ENCODE results near the gene BPIFB6. TPM values are rescaled to one million over a fixed set of nuclear protein-coding genes. Genes with fewer than 3 reads are reported as not detected.

Gene BPIFB6
- total RNA-seq, 6 donors from 2014 or later: not detected

- WGBS, 2 donors: 55 to 63% methylated on average over 4 of the region's 4 CpGs
- no peak for TF ChIP-seq POLR2AphosphoS5 (IDR thresholded peaks at IDR 0.05)
- no peak for TF ChIP-seq POLR2A (IDR thresholded peaks at IDR 0.05)
- TF ChIP-seq CTCF (IDR thresholded peaks at IDR 0.05): peak in 3 of 6 experiments; percentile 13 to 44 (median 18)
- Histone ChIP-seq H3K4me1 (peaks cover 0 to 2% (median 0%) of the 10 kb centered on the region in 4 donors), H3K27ac (no peak overlapping the region), H3K36me3 (no peaks in the 10 kb centered on the region), H3K9me3 (peaks cover 0 to 3% (median 0%) of the 10 kb centered on the region in 4 donors), H3K27me3 (no peaks in the 10 kb centered on the region), H3K4me3 (no peak overlapping the region)
- ATAC-seq (ENCODE audit: low FRiP score in 2 of 2) (no peak), DNase-seq (no peak)
Observed at GRCh38 chr20:33005132-33005566, 26.3 kb upstream of the BPIFB6 start.

DNA sequence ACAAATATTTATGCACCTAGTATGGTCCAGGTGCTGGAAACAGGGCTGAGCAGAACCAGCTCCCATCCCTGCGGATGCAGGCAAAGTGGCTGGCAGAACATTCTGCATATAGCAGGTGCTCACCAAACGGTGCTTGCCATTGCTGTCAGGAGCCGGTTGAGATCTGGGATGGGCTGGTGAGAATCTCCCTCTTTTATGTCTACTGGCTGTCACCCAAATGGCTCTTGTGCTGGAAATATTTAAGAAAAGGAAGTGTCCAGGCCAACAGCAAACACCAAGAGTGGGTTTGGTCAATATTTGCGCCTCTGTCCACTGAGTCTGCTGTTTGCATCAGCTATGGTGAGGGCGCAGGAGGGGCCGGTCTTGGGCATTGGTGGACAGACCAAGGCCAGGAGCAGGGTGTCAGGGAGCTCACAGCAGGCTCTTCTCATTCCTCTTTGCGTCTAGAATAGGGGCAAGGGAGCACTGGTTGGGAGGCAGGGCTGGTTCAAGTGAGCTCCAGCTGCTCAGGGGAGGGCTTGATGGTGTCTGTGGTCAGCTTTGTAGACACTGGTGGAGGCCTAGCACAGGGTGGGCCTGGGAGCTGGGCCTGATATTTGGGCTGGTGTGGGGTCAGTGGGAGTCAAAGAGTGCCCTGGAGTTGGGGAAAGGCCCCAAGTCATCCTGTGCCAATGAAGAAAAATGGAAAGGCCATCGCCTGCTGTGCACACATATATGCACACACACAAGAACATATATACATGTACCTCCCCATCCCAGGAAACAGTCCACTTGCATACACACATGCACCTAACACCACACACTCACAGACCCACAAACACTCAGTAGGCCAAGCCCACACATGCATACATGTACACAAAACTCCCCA, 25.3 kb upstream of the BPIFB6 start:
- WGBS, 2 donors: 70 to 74% methylated on average over 6 to 8 of the region's 8 CpGs
- Histone ChIP-seq H3K27me3 (no peaks in the 10 kb centered on the region), H3K4me3 (no peak overlapping the region), H3K4me1 (peaks cover 0 to 2% (median 0%) of the 10 kb centered on the region in 4 donors), H3K9me3 (peaks cover 0 to 3% (median 0%) of the 10 kb centered on the region in 4 donors), H3K36me3 (no peaks in the 10 kb centered on the region), H3K27ac (no peak overlapping the region)
- ATAC-seq (ENCODE audit: low FRiP score in 2 of 2): no peak
- DNase-seq: no peak
- TF ChIP-seq POLR2A (IDR thresholded peaks at IDR 0.05) (no peak), CTCF (IDR thresholded peaks at IDR 0.05) (no peak), POLR2AphosphoS5 (IDR thresholded peaks at IDR 0.05) (no peak), EP300 (IDR thresholded peaks at IDR 0.05) (no peak)

DNA sequence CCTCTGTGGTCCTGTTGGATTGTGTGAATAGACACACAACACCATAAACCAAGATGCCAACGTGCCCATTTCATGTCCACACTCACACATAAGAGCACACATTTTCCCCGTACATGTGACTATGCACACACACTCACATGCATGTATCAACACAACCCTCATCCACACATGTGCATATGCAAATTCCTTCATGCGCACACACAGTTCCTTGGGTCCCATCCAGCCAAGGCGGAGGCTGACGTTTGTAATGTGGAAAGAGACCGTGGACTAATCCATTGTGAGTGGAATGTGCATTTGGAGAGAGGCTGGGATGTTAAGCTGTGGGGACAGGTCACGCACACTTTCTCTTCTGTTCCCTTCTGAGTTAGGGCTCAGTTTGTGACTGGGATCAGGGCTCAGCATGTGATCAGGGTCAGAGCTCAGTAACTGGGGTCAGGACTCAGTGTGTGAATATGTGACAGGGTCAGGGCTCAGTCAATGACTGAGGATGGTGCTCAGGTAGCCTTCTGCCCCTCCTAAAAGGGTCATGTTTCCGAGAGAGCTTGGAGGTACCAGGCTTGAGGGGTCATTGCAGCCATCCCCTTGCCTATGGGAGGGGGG, 24.6 kb upstream of the BPIFB6 start:
- WGBS, 2 donors: 90 to 91% methylated on average over 7 to 8 of the region's 8 CpGs
- no peaks in the 10 kb centered on the region for H3K27me3 ChIP-seq
- DNase-seq (no peak), ATAC-seq (ENCODE audit: low FRiP score in 2 of 2) (no peak)
- no peak overlapping the region for H3K4me3 ChIP-seq
- no peaks in the 10 kb centered on the region for H3K36me3 ChIP-seq
- H3K27ac ChIP-seq: no peak overlapping the region
- TF ChIP-seq POLR2A (IDR thresholded peaks at IDR 0.05) (no peak), POLR2AphosphoS5 (IDR thresholded peaks at IDR 0.05) (no peak)
- H3K9me3 ChIP-seq: peaks cover 0 to 3% (median 0%) of the 10 kb centered on the region in 4 donors
- peaks cover 0 to 2% (median 0%) of the 10 kb centered on the region in 4 donors for H3K4me1 ChIP-seq

DNA sequence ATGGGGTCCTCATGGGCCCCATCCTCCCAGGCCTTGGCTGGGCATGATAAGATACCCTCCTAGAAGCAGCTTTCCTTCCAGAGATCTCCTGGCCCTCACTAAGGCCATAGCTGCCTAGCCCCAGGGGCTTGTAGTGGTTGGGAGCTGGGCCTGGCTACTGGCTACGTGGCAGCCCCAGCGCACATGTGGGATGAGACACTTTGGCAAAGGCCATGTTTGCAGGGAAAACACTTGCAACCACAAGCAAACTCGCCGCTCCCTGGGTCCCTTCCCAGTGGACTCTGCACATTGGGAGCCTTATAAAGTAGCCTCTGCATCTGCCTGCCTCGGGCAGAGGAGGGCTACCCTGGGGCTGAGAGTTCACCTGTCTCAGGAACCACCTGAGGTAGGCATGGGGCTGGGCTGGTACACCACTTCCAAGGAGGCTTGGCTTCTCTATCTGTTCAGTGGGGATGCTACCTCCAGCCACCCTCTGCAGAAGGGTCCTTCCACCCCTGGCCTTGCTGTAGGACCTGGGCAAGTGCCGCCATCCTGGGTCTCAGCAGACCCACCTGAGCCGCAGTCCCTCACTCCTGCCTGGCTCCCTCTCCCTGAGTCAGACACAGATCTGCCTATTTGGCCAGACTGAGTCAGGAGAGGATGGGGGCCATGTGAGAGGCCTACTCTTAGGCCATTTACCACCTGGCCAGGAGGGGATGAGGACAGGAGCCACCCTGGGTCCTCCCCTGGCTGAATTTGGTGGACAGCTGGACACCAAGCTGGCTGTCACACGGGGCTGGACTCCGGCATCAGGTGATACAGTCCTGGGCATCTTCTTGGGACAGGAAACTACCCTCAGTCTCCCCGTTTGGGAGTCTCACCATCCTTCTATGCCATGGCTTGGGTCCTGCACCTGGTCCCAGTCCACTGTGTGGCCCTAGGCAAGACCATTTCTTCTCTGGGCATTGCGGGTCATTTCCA, 23.8 kb upstream of the BPIFB6 start, which contains the start of gene BPIFB2:
BPIFB2 (plus strand) TSS at position 329 of the 960 bp plus-strand sequence. CDS start 871 bp downstream, outside the sequence.
- DNase-seq: no peak
- WGBS, 2 donors: 93 to 97% methylated on average over 5 to 11 of the region's 11 CpGs
- ATAC-seq (ENCODE audit: low FRiP score in 2 of 2): no peak

More for the DNA sequence above, 23.8 kb upstream of the BPIFB6 start, which contains the start of gene BPIFB2:
- peaks cover 0 to 2% (median 0%) of the 10 kb centered on the region in 4 donors for H3K4me1 ChIP-seq
- no peak within 1 kb of the TSS for H3K27ac ChIP-seq
- no peak for TF ChIP-seq EP300 (IDR thresholded peaks at IDR 0.05)
- TF ChIP-seq POLR2AphosphoS5 (IDR thresholded peaks at IDR 0.05): no peak
- TF ChIP-seq CTCF (IDR thresholded peaks at IDR 0.05): no peak
- no peak for TF ChIP-seq POLR2A (IDR thresholded peaks at IDR 0.05)
- no peaks in the 10 kb centered on the region for H3K36me3 ChIP-seq
- no peaks in the 10 kb centered on the region for H3K27me3 ChIP-seq
- peaks cover 0 to 3% (median 0%) of the 10 kb centered on the region in 4 donors for H3K9me3 ChIP-seq
- H3K4me3 ChIP-seq: no peak within 1 kb of the TSS
